HG02588 (cell line): ENCODE data around the gene SLC22A2.

Experiments
- ATAC-seq: cut with Tn5 transposase; IDR thresholded peaks from one replicate; pipeline ENCODE4 v1.9.1; 2021; ENCODE audit warnings: mild to moderate bottlenecking, moderate library complexity; ENCODE audit not compliant: unreplicated experiment

Gene SLC22A2

GRCh38 chr6:160172704-160173103 is 85.9 kb downstream of the SLC22A2 start:
- ATAC-seq, result no peak

- no peak for ATAC-seq
Observed at GRCh38 chr6:160170018-160170680, 88.5 kb downstream of the SLC22A2 start.

GRCh38 chr6:160167604-160168399 is 90.8 kb downstream of the SLC22A2 start:
- no peak for ATAC-seq
